Measurements from ENCODE around the gene DNAH17. TPM values are rescaled to one million over a fixed set of nuclear protein-coding genes. Genes with fewer than 3 reads are reported as not detected.
A peak's percentile ranks its signal among the peaks of the same experiment; 100 is the strongest.

The DNAH17 gene
- total RNA-seq, 1 experiment from 2014 or later = 0.18 TPM

- in situ Hi-C loops (cut with HindIII; ENCODE audit: low pct_unique_long_range_greater_than_20kb, low sequenced_read_pairs) = no loop called here
These were observed 45.5 kb upstream of the DNAH17 start for GRCh38 chr17:78622491-78623265.

GRCh38 chr17:78621720-78622490, 44.7 kb upstream of the DNAH17 start:
- DNase-seq (ENCODE audit: low read depth, low spot score) (no peak), ATAC-seq (0 out of 2 replicates have a peak, but pooled peaks have one; percentile 27)
- no TSS peak for BruUV-seq (replicated peaks)
- Histone ChIP-seq H3K36me3 (ENCODE audit: control insufficient read depth, insufficient read depth, low read length) (no peaks in the 10 kb centered on the region), H3K4me3 (ENCODE audit: low read depth in 2 of 2, low read length in 2 of 2) (no peak overlapping the region), H3K4me1 (ENCODE audit: control insufficient read depth, insufficient read depth, low read length) (no peaks in the 10 kb centered on the region), H3K9me3 (ENCODE audit: control insufficient read depth, insufficient read depth, low read depth, low read length) (no peaks in the 10 kb centered on the region), H3K27me3 (ENCODE audit: control insufficient read depth, insufficient read depth, low read length) (no peaks in the 10 kb centered on the region), H3K27ac (ENCODE audit: low read length) (no peak overlapping the region)
- ChIA-PET CTCF (no interaction called here), POLR2A (no interaction called here)
- in situ Hi-C loops (cut with HindIII; ENCODE audit: low pct_unique_long_range_greater_than_20kb, low sequenced_read_pairs) = no loop called here
- intact Hi-C loops (cut with micrococcal nuclease; ENCODE audit: unreplicated experiment) = no loop called here
- TF ChIP-seq TCF7L2 (IDR thresholded peaks at IDR 0.05; ENCODE audit: low read depth, low read length) (no peak), SIN3A (IDR thresholded peaks at IDR 0.05; ENCODE audit: borderline replicate concordance, insufficient read depth, low read depth, low read length) (no peak), CTCF (IDR thresholded peaks at IDR 0.05) (no peak), REST (IDR thresholded peaks at IDR 0.05; ENCODE audit: insufficient read depth in 1 of 2, low read depth in 2 of 2, low read length in 1 of 2) (no peak)

More at GRCh38 chr17:78622491-78623265, 45.5 kb upstream of the DNAH17 start:
- DNase-seq (ENCODE audit: low read depth, low spot score) (no peak), ATAC-seq (no peak)
- Histone ChIP-seq H3K27me3 (ENCODE audit: control insufficient read depth, insufficient read depth, low read length) (no peaks in the 10 kb centered on the region), H3K27ac (ENCODE audit: low read length) (no peak overlapping the region), H3K4me3 (ENCODE audit: low read depth in 2 of 2, low read length in 2 of 2) (no peak overlapping the region), H3K9me3 (ENCODE audit: control insufficient read depth, insufficient read depth, low read depth, low read length) (no peaks in the 10 kb centered on the region), H3K4me1 (ENCODE audit: control insufficient read depth, insufficient read depth, low read length) (no peaks in the 10 kb centered on the region), H3K36me3 (ENCODE audit: control insufficient read depth, insufficient read depth, low read length) (no peaks in the 10 kb centered on the region)
- TF ChIP-seq CTCF (IDR thresholded peaks at IDR 0.05) = no peak
- TF ChIP-seq REST (IDR thresholded peaks at IDR 0.05; ENCODE audit: insufficient read depth in 1 of 2, low read depth in 2 of 2, low read length in 1 of 2) = no peak
- no peak for TF ChIP-seq TCF7L2 (IDR thresholded peaks at IDR 0.05; ENCODE audit: low read depth, low read length)
- ChIA-PET CTCF (no interaction called here), POLR2A (no interaction called here)
- intact Hi-C loops (cut with micrococcal nuclease; ENCODE audit: unreplicated experiment) = no loop called here
- BruUV-seq (replicated peaks) = no TSS peak
